Peyer's patch (tissue), 4 donors: ENCODE data around the gene BRCC3. TPM values are rescaled to one million over a fixed set of nuclear protein-coding genes. Genes with fewer than 3 reads are reported as not detected.

Source experiments
- DNase-seq, 3 donors: peaks; one replicate each; pipeline ENCODE4 v3.0.0-alpha.2; 2017 to 2019
- H3K27ac ChIP-seq, 4 donors: fragments of 200-600 bp; sonication (generic); one replicate each; pipeline ENCODE4 v1.5.1; 2016 to 2019
- H3K27me3 ChIP-seq, 2 donors: fragments of 200-600 bp; sonication (generic); one replicate each; pipeline ENCODE4 v1.5.1; 2019
- H3K36me3 ChIP-seq, 3 donors: fragments of 200-600 bp; sonication (generic); one replicate each; pipeline ENCODE4 v1.5.1; 2016 to 2019
- H3K4me1 ChIP-seq, 4 donors: fragments of 200-600 bp; sonication (generic); one replicate each; pipeline ENCODE4 v1.5.1; 2016 to 2019
- H3K4me3 ChIP-seq, 4 donors: fragments of 200-600 bp; sonication (generic); 1 replicate in 3 of 4; 2 replicates in 1 of 4; pipeline ENCODE4 v1.5.1; 2016 to 2019; ENCODE audit warnings: mild to moderate bottlenecking in 1 of 4
- H3K9me3 ChIP-seq, 4 donors: fragments of 200-600 bp; sonication (generic); one replicate each; pipeline ENCODE4 v1.5.1; 2016 to 2019; ENCODE audit warnings: mild to moderate bottlenecking in 1 of 4
- POLR2A ChIP-seq, 2 donors: fragments of 450-650 bp; IDR thresholded peaks; one replicate each; pipeline ENCODE4 v1.5.1; 2017; ENCODE audit warnings: antibody characterized with exemption in 2 of 2, mild to moderate bottlenecking in 2 of 2, moderate library complexity in 2 of 2
- total RNA-seq, 4 donors: library from RNA; depleted of rRNA; stranded (reverse); fragments of >200 nt; gene quantifications; one replicate each; pipeline ENCODE4 v1.1.0, GENCODE V29; 2016
- TF ChIP-seq, protein P1 (sequence below), 6 experiments: fragments of 450-650 bp in 4 of 6; fragments of 200-600 bp in 2 of 6; sonication (generic) in 1 of 6; IDR thresholded peaks; one replicate each; pipeline ENCODE4 v1.5.1; 2017 to 2019; ENCODE audit warnings: antibody characterized with exemption in 6 of 6, mild to moderate bottlenecking in 3 of 6, moderate library complexity in 1 of 6

The BRCC3 gene
- total RNA-seq, 4 donors from 2014 or later, result 14.7 to 24.8 (median 18.6) TPM

DNA sequence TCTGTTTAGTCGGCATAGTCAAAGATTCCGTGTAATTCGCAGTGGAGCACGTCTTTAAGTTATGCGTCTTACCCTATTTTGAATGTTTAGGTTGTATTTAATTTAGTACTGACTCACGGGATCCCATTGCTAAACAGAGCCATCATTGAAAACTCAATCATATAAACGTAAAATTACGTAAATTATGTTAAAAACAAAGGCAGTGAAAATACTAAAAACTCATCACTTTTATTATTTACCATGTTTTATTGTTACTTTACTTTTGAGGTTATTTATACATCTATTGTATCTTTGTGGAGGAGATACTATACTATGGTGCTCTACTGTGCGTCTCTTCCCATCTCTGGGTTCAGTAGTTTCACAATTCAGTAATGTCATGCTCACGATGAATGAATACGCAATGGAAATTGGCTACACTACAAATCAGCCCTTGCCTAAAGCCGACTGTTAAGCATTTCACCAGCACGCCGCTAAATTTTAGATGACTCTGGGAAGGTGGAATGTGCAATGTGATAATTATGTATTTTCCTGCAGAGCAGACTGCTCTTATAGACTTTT lies 43.7 kb upstream of the BRCC3 start:
- H3K4me3 ChIP-seq, result peak overlapping the region; percentile 55 to 73 (median 64)
- no peaks in the 10 kb centered on the region for H3K27me3 ChIP-seq
- H3K36me3 ChIP-seq, result no peaks in the 10 kb centered on the region
- peak overlapping the region; percentile 90 to 99 (median 97) for H3K27ac ChIP-seq
- H3K9me3 ChIP-seq, result no peaks in the 10 kb centered on the region
- TF ChIP-seq, protein P1, sequence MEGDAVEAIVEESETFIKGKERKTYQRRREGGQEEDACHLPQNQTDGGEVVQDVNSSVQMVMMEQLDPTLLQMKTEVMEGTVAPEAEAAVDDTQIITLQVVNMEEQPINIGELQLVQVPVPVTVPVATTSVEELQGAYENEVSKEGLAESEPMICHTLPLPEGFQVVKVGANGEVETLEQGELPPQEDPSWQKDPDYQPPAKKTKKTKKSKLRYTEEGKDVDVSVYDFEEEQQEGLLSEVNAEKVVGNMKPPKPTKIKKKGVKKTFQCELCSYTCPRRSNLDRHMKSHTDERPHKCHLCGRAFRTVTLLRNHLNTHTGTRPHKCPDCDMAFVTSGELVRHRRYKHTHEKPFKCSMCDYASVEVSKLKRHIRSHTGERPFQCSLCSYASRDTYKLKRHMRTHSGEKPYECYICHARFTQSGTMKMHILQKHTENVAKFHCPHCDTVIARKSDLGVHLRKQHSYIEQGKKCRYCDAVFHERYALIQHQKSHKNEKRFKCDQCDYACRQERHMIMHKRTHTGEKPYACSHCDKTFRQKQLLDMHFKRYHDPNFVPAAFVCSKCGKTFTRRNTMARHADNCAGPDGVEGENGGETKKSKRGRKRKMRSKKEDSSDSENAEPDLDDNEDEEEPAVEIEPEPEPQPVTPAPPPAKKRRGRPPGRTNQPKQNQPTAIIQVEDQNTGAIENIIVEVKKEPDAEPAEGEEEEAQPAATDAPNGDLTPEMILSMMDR (IDR thresholded peaks at IDR 0.05), result no peak
- TF ChIP-seq POLR2A (IDR thresholded peaks at IDR 0.05), result no peak
- no peak for DNase-seq
- peaks cover 0 to 9% (median 0%) of the 10 kb centered on the region in 4 donors for H3K4me1 ChIP-seq

DNA sequence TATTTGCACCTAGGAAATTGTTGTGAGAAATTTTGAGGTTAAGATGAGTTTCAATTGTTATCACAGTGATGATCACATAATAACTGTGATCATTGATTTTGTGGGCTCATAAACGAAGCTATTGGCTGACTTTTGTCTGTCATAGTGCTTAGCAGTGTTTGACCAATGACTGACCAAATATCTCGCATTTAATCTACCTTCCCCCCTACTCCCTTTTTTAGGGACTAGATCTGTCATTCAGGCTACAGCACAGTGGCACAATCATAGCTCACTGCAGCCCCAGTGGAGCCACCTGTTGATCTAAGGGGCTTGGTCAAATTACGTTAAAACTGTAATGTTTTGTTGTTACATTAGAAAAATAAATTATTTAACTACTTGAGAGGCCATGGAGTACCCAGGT lies 43.2 kb upstream of the BRCC3 start:
- DNase-seq, result no peak
- peak overlapping the region in 3 of 4 donors; percentile 55 to 73 (median 69) for H3K4me3 ChIP-seq
- no peak for TF ChIP-seq POLR2A (IDR thresholded peaks at IDR 0.05)
- TF ChIP-seq, protein P1 (IDR thresholded peaks at IDR 0.05), result no peak
- no peaks in the 10 kb centered on the region for H3K27me3 ChIP-seq
- no peaks in the 10 kb centered on the region for H3K36me3 ChIP-seq
- peak overlapping the region; percentile 90 to 99 (median 97) for H3K27ac ChIP-seq
- peaks cover 0 to 9% (median 0%) of the 10 kb centered on the region in 4 donors for H3K4me1 ChIP-seq
- no peaks in the 10 kb centered on the region for H3K9me3 ChIP-seq

DNA sequence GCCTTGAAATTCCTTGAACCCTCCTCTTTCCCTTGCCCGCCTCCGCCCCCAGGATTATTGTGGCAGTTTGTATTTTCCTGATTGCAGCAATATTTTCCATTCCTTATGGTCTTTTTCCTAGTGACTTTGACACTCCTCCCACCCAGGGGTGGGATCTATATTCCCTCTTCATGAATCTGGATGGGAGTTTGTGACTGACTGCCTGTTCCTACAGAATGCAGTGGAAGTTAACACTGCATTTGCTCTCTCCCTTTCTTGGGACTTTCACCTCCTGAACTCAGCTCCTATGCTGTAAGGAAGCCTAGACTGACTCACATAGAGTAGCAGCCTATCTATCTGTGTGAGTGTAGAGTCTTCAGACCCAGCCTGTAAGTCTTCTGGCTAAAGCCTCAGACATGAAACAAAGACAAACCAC lies 42.4 kb upstream of the BRCC3 start:
- peak overlapping the region in 2 of 4 donors; percentile 34 to 99 for H3K27ac ChIP-seq
- H3K4me3 ChIP-seq, result no peak overlapping the region
- H3K36me3 ChIP-seq, result no peaks in the 10 kb centered on the region
- no peaks in the 10 kb centered on the region for H3K9me3 ChIP-seq
- no peaks in the 10 kb centered on the region for H3K27me3 ChIP-seq
- peaks cover 0 to 9% (median 0%) of the 10 kb centered on the region in 4 donors for H3K4me1 ChIP-seq
- TF ChIP-seq POLR2A (IDR thresholded peaks at IDR 0.05), result no peak
- TF ChIP-seq, protein P1 (IDR thresholded peaks at IDR 0.05), result no peak
- no peak for DNase-seq

DNA sequence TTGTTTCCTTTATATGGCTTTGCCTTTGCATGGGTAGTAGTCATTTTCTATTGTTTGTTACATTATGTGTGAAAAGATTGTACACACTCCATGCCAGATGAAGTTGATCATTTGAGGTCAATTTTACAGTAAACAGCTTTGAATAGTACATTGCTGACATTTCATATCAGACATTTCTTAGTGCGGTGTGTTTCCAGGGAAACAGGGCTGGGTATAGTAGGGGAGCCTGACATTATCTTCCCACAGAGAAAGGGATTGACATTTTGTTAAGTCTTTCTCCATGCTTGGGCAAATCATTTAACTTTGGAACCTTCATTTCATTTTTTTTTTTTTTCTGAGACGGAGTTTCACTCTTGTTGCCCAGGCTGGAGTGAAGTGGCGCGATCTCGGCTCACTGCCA lies 39.7 kb upstream of the BRCC3 start:
- no peak for DNase-seq
- TF ChIP-seq, protein P1 (IDR thresholded peaks at IDR 0.05), result no peak
- TF ChIP-seq POLR2A (IDR thresholded peaks at IDR 0.05), result no peak
- no peak overlapping the region for H3K27ac ChIP-seq
- no peaks in the 10 kb centered on the region for H3K27me3 ChIP-seq
- H3K4me1 ChIP-seq, result peaks cover 0 to 9% (median 0%) of the 10 kb centered on the region in 4 donors
- H3K4me3 ChIP-seq, result no peak overlapping the region
- peaks cover 0 to 10% (median 0%) of the 10 kb centered on the region in 3 donors for H3K36me3 ChIP-seq
- H3K9me3 ChIP-seq, result no peaks in the 10 kb centered on the region

DNA sequence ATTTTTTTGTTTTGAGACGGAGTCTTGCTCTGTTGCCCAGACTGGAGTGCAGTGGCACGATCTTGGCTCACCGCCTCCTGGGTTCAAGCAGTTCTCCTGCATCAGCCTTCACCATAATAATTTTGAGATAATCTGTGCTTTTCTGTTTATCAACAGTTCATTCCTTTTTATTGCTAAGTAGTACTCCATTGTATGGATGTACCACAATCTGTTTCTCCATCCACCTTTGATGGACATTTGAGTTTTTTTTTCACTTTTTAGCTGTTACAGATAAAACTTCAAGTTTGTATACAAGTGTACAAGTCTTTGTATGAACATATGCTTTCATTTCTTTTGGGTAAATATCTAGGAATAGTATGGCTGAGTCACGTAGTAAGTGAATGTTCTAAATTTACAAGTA lies 35.6 kb upstream of the BRCC3 start:
- Histone ChIP-seq H3K36me3 (peaks cover 0 to 10% (median 0%) of the 10 kb centered on the region in 3 donors), H3K9me3 (no peaks in the 10 kb centered on the region), H3K27ac (no peak overlapping the region), H3K4me1 (no peaks in the 10 kb centered on the region), H3K4me3 (no peak overlapping the region), H3K27me3 (no peaks in the 10 kb centered on the region)
- TF ChIP-seq, protein P1 (IDR thresholded peaks at IDR 0.05), result no peak
- no peak for TF ChIP-seq POLR2A (IDR thresholded peaks at IDR 0.05)
- DNase-seq, result no peak
